ENCODE data around the gene RAB17.
"Not testable (repeated sequence)": the region's sequence is repeated elsewhere in the genome, so short reads cannot be mapped to it uniquely, and the experiment has no call there.

The RAB17 gene

GRCh38 chr2:237598468-237599208 lies 8.1 kb upstream of the RAB17 start:
- no peaks in the 10 kb centered on the region for H3K4me1 ChIP-seq (ENCODE audit: low read length)
- H3K4me2 ChIP-seq (ENCODE audit: low read length): no peak overlapping the region
- no peaks in the 10 kb centered on the region for H3K9me3 ChIP-seq (ENCODE audit: insufficient read depth, low read length)
- H2AFZ ChIP-seq (ENCODE audit: low read depth, low read length): no peak overlapping the region
- H3K4me3 ChIP-seq (ENCODE audit: low read length): no peak overlapping the region
- no peak overlapping the region for H3K9ac ChIP-seq (ENCODE audit: low read length)
- H3K79me2 ChIP-seq (ENCODE audit: low read length): no peaks in the 10 kb centered on the region
- H3K27ac ChIP-seq (ENCODE audit: low read length): no peak overlapping the region
- H4K20me1 ChIP-seq (ENCODE audit: insufficient read depth, low read length): no peaks in the 10 kb centered on the region
- H3K36me3 ChIP-seq (replicated peaks; ENCODE audit: low read depth, low read length): no peaks in the 10 kb centered on the region
- no peaks in the 10 kb centered on the region for H3K27me3 ChIP-seq (ENCODE audit: low read depth, low read length)
- TF ChIP-seq CTCF (IDR thresholded peaks at IDR 0.05; ENCODE audit: low read depth, low read length) (no peak), EZH2phosphoT487 (IDR thresholded peaks at IDR 0.05; ENCODE audit: low read depth) (no peak)

DNA sequence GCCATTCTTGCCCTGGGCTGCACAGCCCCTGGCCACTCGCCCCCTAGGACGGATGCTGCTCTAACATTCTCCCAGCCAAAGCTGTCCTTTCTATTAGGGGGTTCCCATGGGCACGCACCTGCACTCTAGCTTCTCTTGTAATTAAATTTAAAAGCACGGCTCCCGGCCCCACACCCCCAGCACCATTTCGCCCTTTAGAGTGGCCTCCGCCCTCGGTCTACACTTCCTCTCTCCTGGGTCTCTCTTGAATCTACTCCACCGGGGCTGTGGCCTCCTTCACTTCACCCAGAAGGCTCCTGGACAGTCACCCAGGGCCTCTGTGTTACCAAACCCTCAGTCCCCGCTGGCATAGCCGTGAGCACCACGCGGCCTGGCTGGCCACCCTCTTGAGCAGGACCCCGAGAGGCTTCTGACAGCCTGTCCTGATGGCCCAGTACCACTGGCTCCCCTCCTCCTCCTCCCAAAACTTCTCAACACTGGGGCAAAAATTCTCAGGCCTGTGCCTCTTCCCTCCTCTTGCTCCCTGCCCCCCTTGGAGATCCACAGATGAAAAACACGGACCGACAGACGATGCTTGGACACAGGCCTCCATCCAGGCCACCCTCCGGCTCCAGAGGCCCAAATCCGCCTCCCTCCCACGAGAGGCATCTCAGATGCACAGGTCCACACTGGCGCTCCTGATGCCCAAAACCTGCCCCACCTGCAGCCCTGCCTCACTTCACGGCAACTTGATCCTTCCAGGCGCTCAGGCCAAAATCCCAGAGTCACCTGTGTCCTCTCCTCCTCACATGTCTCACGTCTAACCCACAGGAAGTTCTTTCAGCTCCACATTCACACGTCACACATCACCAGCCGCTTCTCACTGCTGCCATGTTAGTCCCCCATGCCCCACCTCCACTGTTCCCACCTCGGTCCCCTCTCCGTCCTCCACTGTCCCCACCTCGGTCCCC lies 6.9 kb upstream of the RAB17 start:
- H3K9ac ChIP-seq (ENCODE audit: low read length): no peak overlapping the region
- H3K4me2 ChIP-seq (ENCODE audit: low read length): no peak overlapping the region
- H3K36me3 ChIP-seq (replicated peaks; ENCODE audit: low read depth, low read length): no peaks in the 10 kb centered on the region
- H3K4me3 ChIP-seq (ENCODE audit: low read length): no peak overlapping the region
- no peaks in the 10 kb centered on the region for H3K27me3 ChIP-seq (ENCODE audit: low read depth, low read length)
- TF ChIP-seq CTCF (IDR thresholded peaks at IDR 0.05; ENCODE audit: low read depth, low read length): no peak
- TF ChIP-seq EZH2phosphoT487 (IDR thresholded peaks at IDR 0.05; ENCODE audit: low read depth): no peak
- no peaks in the 10 kb centered on the region for H4K20me1 ChIP-seq (ENCODE audit: insufficient read depth, low read length)
- H3K4me1 ChIP-seq (ENCODE audit: low read length): no peaks in the 10 kb centered on the region
- H3K79me2 ChIP-seq (ENCODE audit: low read length): no peaks in the 10 kb centered on the region
- H3K9me3 ChIP-seq (ENCODE audit: insufficient read depth, low read length): no peaks in the 10 kb centered on the region
- no peak overlapping the region for H3K27ac ChIP-seq (ENCODE audit: low read length)
- H2AFZ ChIP-seq (ENCODE audit: low read depth, low read length): no peak overlapping the region

- Histone ChIP-seq H3K79me2 (ENCODE audit: low read length) (no peaks in the 10 kb centered on the region), H3K27me3 (ENCODE audit: low read depth, low read length) (no peaks in the 10 kb centered on the region), H3K4me3 (ENCODE audit: low read length) (no peak overlapping the region), H3K9me3 (ENCODE audit: insufficient read depth, low read length) (no peaks in the 10 kb centered on the region), H3K4me1 (ENCODE audit: low read length) (no peaks in the 10 kb centered on the region), H2AFZ (ENCODE audit: low read depth, low read length) (no peak overlapping the region), H3K9ac (ENCODE audit: low read length) (no peak overlapping the region), H3K4me2 (ENCODE audit: low read length) (no peak overlapping the region), H3K27ac (ENCODE audit: low read length) (no peak overlapping the region), H3K36me3 (replicated peaks; ENCODE audit: low read depth, low read length) (no peaks in the 10 kb centered on the region), H4K20me1 (ENCODE audit: insufficient read depth, low read length) (no peaks in the 10 kb centered on the region)
- TF ChIP-seq CTCF (IDR thresholded peaks at IDR 0.05; ENCODE audit: low read depth, low read length) (no peak), EZH2phosphoT487 (IDR thresholded peaks at IDR 0.05; ENCODE audit: low read depth) (no peak)
Observed at GRCh38 chr2:237596520-237597195, 6.1 kb upstream of the RAB17 start.

DNA sequence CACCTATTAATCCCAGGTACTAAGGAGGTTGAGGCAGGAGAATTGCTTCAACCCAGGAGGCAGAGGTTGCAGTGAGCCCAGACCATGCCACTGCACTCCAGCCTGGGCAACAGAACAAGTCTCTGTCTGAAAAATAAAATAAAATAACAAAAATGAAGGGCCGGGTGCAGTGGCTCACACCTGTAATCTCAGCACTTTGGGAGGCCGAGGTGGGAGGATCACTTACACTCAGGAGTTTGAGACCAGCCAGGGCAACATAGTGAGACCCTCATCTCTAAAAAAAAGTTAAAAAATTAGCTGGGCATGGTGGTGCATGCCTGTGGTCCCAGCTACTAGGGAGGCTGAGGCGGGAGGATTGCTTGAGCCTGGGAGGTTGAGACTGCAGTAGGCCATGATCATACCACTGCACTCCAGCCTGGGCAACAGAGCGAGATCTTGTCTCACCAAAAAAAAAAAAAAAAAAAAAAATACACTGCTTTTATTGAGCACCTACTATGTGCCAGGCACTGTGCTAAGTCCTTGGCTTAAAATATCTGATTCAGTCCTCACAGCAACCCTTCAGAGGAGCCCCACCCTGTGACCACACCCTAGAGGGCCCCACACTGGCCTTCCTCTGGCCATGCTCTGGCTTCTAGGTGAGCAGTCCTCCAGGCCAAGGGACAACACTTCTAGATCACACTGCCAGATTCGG lies 5.4 kb upstream of the RAB17 start:
- H3K4me1 ChIP-seq (ENCODE audit: low read length); H3K4me2 ChIP-seq (ENCODE audit: low read length); H3K36me3 ChIP-seq (replicated peaks; ENCODE audit: low read depth, low read length); H2AFZ ChIP-seq (ENCODE audit: low read depth, low read length); H3K27me3 ChIP-seq (ENCODE audit: low read depth, low read length); H4K20me1 ChIP-seq (ENCODE audit: insufficient read depth, low read length); H3K4me3 ChIP-seq (ENCODE audit: low read length); H3K27ac ChIP-seq (ENCODE audit: low read length); H3K79me2 ChIP-seq (ENCODE audit: low read length); H3K9me3 ChIP-seq (ENCODE audit: insufficient read depth, low read length); H3K9ac ChIP-seq (ENCODE audit: low read length): not testable (repeated sequence)

All from OCI-LY3 (cell line).